Erythroblast (primary cell): ENCODE results near the gene FAT3.

Source experiments
- GATA1 ChIP-seq: IDR thresholded peaks from 2 replicates; pipeline ENCODE4 v1.6.1; 2011; ENCODE audit warnings: low read depth, mild to moderate bottlenecking, control low read depth, low read length, moderate library complexity
- POLR2A ChIP-seq: IDR thresholded peaks from 2 replicates; pipeline ENCODE4 v1.6.1; 2011; ENCODE audit warnings: mild to moderate bottlenecking, low read length

DNA sequence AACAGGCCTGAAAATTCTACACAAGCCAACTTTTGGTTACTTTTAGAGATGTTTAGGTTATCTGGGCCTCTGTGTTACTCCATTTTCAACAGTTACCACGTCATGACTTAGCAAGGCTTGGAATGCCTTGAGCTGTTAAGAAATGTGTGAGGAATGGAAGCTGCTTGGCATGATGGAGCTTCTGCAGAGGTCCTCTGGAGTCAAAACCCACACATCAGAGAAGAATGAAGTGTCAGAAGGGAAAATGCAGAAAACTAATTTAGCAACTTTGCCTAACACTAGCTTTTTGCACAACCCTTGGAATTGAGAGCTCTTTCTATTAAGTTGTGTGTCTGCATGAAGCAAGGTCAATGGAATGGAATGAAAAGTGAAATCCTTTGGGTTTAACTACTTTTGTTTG is 27.4 kb downstream of the FAT3 start:
- TF ChIP-seq POLR2A, result no peak
- TF ChIP-seq GATA1, result no peak
